ENCODE results near the gene CELF1. TPM values are rescaled to one million over a fixed set of nuclear protein-coding genes. Genes with fewer than 3 reads are reported as not detected.

Gene CELF1
- polyA plus RNA-seq, 1 donor: 68.6 TPM

DNA sequence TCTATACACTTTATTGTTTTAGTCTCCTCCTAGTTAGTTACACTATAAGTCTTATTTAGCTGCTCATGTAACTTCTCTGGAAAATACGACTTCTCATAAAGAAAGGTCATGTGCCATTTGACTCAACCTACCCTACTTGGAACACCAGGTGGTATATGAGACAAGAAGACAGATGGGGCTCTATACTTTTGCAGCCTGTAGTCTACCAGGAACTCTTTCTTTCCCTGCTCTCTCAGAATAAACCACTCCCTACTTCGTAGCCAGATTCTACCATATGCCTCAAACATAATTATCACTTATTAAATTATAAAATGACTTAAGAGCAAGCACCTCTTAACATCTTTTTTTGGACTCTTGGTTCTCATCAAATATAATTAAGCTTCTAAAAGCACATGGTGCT, 65.5 kb downstream of the CELF1 start:
- DNase-seq (ENCODE audit: low read depth): no peak

- no peak for DNase-seq (ENCODE audit: low read depth)
Observed at GRCh38 chr11:47485107-47485506, 67.8 kb downstream of the CELF1 start.

GRCh38 chr11:47483457-47483856, 69.5 kb downstream of the CELF1 start:
- no peak for DNase-seq (ENCODE audit: low read depth)

- no peak for DNase-seq (ENCODE audit: low read depth)
Observed at GRCh38 chr11:47480762-47481161, 72.2 kb downstream of the CELF1 start.

DNA sequence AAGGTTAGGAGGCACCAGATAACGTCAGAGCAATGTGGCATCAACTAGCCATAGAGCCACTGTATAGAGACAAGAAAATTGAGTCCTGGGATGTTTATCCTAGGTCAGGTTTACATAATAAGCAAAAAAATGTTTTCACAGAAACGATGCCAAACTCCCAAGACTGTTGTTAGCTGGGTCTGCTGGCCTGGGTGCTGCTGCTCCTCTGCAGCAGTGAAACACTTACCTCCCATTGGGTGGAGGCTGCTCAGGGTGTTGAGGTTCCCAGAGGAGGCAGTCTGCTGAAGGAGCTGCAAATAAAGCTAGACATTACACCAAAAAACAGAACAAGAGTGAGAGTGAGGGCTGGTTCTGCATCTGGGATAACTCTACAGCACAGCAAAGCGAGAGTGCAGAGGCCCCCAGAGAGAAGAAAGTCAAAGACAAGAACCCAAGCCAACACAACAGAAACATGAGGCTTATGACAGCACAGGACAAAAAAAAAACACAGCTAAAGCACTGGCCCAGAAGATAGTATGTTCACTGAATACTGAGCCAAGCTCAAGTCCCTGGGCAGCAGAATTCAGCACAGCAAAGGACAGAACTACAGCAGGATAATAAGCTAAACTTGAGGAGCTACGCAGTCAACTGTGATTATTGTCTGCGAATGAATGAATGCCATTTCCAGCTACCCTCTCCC, 74.1 kb downstream of the CELF1 start:
- peak; percentile 29 for DNase-seq (ENCODE audit: low read depth)

DNA sequence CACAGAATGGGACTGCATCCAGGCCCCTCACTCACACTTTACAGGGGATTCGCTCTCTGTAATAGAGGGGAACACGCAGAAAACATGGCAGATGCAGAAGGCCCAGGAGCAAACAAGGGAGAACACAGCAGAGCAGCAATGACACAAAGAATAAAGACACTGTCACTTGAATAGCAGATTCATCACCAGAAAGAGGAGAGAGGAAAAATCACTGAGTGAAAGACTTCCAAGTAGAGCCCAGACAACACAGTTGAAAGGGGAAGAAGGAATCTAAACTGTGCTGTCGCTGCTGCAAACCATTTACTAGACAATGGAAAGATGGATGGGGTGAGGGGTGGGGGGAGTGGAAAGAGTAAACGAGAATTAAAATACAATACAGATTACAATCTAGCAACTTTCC, 75.2 kb downstream of the CELF1 start:
- DNase-seq (ENCODE audit: low read depth): no peak

DNA sequence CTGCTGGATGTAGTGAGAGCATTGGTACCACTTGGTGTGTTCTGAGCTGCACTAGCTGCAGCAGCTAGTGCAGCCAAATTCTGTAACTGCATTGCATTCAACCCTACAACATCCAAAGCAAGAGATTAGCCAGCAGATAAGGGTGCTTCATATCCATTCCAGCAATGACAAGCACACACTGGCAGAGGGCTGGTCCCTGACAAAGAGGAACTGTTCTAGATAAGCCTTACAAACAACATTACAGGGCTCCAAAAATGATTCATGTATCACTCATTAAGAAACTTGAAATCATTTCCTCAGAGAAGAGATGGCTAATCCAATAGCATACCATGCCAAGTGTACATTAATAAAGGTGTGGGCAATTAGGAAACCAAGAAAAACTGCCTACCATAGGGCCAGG, 75.6 kb downstream of the CELF1 start:
- DNase-seq (ENCODE audit: low read depth): no peak

DNA sequence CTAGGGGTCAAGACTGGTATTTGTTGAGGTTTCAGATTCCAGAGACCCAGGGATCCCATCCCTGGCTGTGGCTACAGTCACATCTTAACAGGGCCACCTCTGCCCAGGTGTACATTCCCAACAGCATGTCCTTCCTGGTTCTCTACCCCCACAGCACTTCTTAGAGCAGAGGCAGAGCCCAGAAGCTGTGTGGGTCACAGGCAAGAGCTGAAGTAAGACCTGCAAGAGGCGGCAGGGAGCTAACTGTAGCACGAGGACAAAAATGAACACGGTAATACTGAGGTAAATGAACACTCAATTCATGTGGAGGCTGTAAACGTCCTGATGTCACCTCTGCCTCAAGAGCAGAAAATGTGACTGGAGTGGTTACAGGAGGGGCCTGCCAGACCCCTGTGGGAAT, 82.3 kb downstream of the CELF1 start:
- no peak for DNase-seq (ENCODE audit: low read depth)

GRCh38 chr11:47469361-47470179, 83.4 kb downstream of the CELF1 start:
- DNase-seq (ENCODE audit: low read depth): no peak

- DNase-seq (ENCODE audit: low read depth): no peak
Observed at GRCh38 chr11:47468598-47469214, 84.2 kb downstream of the CELF1 start.

DNA sequence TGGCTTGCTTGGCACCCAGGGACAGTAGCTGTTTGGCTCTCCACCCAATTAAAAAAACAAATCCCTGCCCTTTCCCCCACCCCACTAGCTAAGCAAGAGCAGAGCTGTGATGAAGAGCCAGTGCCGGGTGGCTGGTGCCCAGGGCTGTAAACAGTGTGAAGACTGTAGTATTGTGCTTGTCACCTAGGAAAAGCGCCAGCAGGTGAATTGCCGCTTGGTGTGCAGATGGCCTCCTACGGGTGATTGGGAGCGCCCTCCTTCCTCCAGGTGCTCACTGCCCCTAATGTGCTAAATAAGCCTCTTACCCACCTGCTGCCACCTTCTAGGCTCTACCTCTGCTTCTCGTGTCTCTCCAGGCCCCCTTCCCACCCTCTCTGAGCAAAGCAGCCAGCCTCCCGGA, 85.6 kb downstream of the CELF1 start:
- DNase-seq (ENCODE audit: low read depth): no peak

- no peak for DNase-seq (ENCODE audit: low read depth)
Observed at GRCh38 chr11:47466701-47467250, 86.2 kb downstream of the CELF1 start.

- DNase-seq (ENCODE audit: low read depth): no peak
Observed at GRCh38 chr11:47466201-47466600, 86.7 kb downstream of the CELF1 start.

DNA sequence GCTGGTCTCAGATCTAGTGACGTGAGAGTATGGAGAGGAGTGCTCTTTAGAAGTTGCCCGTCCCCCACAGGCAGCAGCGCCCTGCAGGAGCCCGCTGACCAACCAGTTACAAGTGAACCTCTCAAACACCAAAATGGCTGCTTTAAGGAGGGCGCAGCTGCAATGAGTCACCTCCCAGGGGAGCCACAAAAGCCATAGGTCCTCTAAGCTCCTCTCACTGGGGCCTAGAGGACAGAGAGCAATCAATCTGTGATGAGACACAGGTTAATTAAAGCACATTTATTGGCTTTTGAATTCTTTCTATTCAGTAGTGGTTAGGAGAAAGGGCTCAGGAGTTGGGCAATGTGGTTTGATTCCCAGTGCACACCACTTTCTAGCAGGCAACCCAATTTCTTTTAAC, 88.4 kb downstream of the CELF1 start:
- DNase-seq (ENCODE audit: low read depth): no peak

- no peak for DNase-seq (ENCODE audit: low read depth)
Observed at GRCh38 chr11:47461876-47462275, 91.1 kb downstream of the CELF1 start.

- DNase-seq (ENCODE audit: low read depth): no peak
Observed at GRCh38 chr11:47460571-47461235, 92.2 kb downstream of the CELF1 start.

DNA sequence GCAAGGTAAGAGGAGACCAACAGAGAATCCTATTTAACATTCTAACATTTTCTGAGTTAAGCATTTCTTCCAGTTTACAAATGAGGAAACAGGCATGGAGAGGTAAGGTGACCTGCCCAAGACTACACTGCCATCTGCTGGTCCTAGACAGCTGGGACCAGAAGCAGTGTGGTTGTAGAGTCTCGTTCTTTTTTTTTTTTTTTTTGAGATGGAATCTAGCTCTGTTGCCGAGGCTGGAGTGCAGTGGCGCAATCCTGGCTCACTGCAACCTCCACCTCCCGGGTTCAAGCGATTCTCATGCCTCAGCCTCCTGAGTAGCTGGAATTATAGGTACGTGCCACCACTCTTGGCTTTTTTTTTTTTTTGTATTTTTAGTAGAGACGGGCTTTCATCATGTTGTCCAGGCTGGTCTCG, 98.7 kb downstream of the CELF1 start:
- DNase-seq (ENCODE audit: low read depth): peak; percentile 65

DNA sequence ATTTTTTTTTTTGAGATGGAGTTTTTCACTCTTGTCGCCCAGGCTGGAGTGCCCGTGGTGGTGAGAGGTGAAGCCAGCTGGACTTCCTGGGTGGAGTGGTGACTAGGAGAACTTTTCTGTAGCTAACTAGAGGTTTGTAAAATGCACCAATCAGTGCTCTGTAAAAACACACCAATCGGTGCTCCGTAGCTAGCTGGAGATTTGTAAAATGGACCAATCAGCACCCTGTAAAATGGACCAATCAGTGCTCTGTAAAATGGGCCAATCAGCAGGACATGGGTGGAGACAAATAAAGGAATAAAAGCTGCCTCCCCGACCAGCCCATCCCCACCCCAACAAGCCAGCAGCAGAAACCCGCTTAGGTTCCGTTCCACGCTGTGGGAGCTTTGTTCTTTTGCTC, 99.6 kb downstream of the CELF1 start:
- no peak for DNase-seq (ENCODE audit: low read depth)

DNA sequence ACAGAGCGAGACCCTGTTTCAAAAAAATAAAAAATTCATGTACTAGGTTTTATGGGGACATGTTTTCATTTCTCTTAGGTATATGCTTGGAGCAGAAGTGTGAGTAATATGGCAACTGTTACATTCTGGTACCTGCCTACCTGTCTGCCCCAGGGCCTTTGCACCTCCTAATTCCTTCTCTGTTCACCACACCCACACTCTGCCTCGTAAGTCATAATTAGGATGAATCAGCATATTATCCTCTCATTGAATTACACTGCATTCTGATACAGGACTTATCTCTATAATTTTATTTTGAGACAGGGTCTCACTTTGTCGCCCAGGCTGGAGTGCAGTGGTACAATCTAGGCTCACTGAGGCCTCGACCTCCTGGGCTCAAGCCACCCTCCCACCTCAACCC, 100.9 kb downstream of the CELF1 start:
- no peak for DNase-seq (ENCODE audit: low read depth)

DNA sequence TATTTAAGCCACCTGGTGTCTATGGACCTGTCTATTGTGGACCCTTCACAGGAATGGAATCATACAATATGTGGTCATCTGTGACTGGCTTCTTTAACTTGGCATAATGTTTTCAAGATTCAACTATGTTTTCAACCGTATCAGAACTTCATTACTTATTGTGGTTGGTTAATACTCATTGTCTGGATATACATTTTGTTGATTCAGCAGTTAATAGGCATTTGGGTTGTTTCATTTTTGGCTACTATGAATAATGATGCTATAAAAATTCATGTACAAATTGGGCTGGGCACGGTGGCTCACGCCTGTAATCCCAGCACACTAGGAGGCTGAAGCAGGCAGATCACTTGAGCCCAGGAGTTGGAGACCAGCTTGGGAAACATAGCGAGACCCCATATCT, 101.5 kb downstream of the CELF1 start:
- DNase-seq (ENCODE audit: low read depth): no peak

GRCh38 chr11:47449541-47449940, 103.4 kb downstream of the CELF1 start:
- DNase-seq (ENCODE audit: low read depth): no peak

Data from forelimb muscle (tissue), 1 donor.